Ishikawa (cell line): Measurements from ENCODE around the gene CCDC154.

Source experiments
- CEBPB ChIP-seq: IDR thresholded peaks from 2 replicates; pipeline ENCODE4 v1.6.1; 2012
- CREB1 ChIP-seq: IDR thresholded peaks from 2 replicates; pipeline ENCODE4 v1.6.1; 2012; ENCODE audit warnings: low read depth
- EGR1 ChIP-seq: IDR thresholded peaks from 2 replicates; pipeline ENCODE4 v1.6.1; 2012
- EP300 ChIP-seq: IDR thresholded peaks from 2 replicates; pipeline ENCODE4 v1.6.1; 2012; ENCODE audit warnings: borderline replicate concordance
- MAX ChIP-seq: IDR thresholded peaks from 2 replicates; pipeline ENCODE4 v1.6.1; 2012
- NFIC ChIP-seq: IDR thresholded peaks from 2 replicates; pipeline ENCODE4 v1.6.1; 2012
- RAD21 ChIP-seq: IDR thresholded peaks from 2 replicates; pipeline ENCODE4 v1.6.1; 2012; ENCODE audit warnings: low read depth
- TAF1 ChIP-seq: IDR thresholded peaks from 2 replicates; pipeline ENCODE4 v1.6.1; 2012; ENCODE audit warnings: low read depth, mild to moderate bottlenecking
- TEAD4 ChIP-seq: IDR thresholded peaks from 2 replicates; pipeline ENCODE4 v1.6.1; 2012
- YY1 ChIP-seq: IDR thresholded peaks from 2 replicates; pipeline ENCODE4 v1.6.1; 2012; ENCODE audit warnings: low read depth
- ZBTB7A ChIP-seq: IDR thresholded peaks from 2 replicates; pipeline ENCODE4 v1.6.1; 2012; ENCODE audit warnings: low read depth
- TF ChIP-seq, protein P1 (sequence below): IDR thresholded peaks from 2 replicates; pipeline ENCODE4 v1.6.1; 2012; ENCODE audit warnings: low read depth, mild to moderate bottlenecking

DNA sequence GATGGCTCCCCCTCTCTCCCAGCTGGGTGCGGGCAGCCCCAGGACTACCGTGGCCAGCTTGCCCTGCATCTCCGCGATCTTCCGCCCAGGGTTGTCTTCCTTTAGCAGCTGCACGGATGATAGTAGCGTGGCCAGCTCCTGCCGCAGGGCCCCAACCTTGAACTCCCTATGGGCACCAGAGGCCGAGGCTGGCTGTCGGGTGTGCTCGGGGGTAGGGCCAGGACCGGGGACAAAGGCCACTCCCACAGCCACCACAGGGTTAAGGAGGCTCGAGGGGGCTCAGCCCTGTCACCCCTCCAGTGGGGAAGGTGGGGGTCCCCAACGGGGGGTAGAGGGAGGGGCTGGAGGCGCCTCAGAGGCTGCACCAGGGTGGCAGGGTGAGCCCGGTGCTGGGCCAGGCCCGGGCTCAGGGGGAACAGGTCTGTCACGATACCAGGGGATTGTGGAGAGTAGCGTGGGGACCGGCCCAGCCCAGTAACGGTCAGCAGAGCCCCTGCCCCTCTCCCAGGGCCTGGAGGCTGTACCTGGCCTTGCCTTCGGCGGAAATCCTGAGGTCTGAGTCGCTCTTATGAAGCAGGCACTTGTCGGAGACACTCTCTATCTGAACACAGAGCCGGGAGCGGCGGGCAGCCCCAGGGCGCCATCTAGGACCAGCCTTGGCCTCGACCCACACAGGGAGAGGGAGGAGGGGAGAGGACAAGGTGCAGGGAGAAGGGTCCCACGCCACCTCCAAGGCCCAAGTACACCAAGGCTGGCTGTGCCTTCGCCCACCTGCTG is 8.2 kb downstream of the CCDC154 start:
- TF ChIP-seq NFIC = no peak
- no peak for TF ChIP-seq EGR1
- no peak for TF ChIP-seq YY1
- TF ChIP-seq, protein P1, sequence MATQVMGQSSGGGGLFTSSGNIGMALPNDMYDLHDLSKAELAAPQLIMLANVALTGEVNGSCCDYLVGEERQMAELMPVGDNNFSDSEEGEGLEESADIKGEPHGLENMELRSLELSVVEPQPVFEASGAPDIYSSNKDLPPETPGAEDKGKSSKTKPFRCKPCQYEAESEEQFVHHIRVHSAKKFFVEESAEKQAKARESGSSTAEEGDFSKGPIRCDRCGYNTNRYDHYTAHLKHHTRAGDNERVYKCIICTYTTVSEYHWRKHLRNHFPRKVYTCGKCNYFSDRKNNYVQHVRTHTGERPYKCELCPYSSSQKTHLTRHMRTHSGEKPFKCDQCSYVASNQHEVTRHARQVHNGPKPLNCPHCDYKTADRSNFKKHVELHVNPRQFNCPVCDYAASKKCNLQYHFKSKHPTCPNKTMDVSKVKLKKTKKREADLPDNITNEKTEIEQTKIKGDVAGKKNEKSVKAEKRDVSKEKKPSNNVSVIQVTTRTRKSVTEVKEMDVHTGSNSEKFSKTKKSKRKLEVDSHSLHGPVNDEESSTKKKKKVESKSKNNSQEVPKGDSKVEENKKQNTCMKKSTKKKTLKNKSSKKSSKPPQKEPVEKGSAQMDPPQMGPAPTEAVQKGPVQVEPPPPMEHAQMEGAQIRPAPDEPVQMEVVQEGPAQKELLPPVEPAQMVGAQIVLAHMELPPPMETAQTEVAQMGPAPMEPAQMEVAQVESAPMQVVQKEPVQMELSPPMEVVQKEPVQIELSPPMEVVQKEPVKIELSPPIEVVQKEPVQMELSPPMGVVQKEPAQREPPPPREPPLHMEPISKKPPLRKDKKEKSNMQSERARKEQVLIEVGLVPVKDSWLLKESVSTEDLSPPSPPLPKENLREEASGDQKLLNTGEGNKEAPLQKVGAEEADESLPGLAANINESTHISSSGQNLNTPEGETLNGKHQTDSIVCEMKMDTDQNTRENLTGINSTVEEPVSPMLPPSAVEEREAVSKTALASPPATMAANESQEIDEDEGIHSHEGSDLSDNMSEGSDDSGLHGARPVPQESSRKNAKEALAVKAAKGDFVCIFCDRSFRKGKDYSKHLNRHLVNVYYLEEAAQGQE = no peak
- TF ChIP-seq TAF1 = no peak
- TF ChIP-seq CEBPB = no peak
- no peak for TF ChIP-seq MAX
- no peak for TF ChIP-seq RAD21
- no peak for TF ChIP-seq ZBTB7A
- no peak for TF ChIP-seq CREB1
- TF ChIP-seq EP300 = no peak
- TF ChIP-seq TEAD4 = no peak
